NCI-H1930 (cell line): ENCODE data around the gene ITPR2.
"Not testable (repeated sequence)": the region's sequence is repeated elsewhere in the genome, so short reads cannot be mapped to it uniquely, and the experiment has no call there.

ENCODE experiments used
- DNase-seq, 2 experiments: peaks; one replicate each; lab custom pipeline; 2025; lab: John Stamatoyannopoulos, UW

The ITPR2 gene

DNA sequence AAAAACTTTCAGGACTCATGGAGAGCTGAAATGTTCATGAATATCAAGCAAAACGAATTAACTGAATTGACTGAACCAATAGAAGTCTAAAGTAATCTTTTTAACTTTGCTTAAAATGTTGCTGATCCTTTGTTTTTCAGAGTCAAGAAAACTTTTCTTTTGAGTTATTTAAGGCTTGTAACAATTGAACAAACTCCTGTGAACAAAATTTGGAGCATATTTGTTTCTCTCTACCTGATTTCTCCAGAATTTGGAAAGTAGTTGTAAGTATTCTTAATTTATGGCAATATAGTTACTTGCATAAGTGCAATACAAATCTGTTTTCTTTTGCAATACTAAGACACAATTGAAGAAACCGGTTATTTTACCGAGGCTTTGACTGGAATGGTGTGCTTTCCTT is 77.6 kb downstream of the ITPR2 start:
- DNase-seq = not testable (repeated sequence)

DNA sequence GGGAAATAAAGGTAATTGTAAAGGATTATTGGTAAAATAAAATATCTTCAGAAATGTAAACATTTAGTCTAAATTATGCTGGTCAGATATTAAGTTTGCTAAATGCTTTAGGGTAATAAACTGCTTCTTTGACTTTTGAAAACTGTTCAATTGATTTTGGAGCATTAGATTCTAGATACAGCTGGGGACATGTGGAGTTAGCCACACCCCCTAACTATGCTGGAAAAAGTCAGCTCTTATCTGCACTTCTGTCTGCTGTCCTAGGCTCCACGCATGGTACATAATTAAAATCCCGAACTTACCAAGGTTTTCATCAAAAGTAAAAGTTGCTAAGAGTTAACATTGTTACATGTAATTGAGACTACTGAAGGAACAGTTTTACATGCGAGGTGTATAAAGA is 78.8 kb downstream of the ITPR2 start:
- DNase-seq = no peak

DNA sequence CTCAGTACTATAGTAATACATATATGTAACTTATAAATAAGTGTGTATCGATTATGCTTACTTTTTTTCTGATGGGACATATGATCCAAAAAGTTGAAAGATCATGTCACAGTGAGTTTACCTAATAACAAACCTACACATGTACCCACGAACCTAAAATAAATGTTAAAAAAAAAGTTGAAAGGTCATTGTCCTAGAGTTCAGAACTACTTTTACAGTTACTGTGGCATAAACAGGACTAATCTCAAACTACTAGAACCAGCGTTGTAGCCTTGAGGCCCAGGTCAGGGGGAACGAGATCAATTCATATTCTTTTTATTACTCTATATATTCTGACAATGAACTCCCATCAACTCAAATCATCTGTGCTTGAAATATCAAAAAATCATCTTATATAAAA is 81.8 kb downstream of the ITPR2 start:
- DNase-seq = no peak

DNA sequence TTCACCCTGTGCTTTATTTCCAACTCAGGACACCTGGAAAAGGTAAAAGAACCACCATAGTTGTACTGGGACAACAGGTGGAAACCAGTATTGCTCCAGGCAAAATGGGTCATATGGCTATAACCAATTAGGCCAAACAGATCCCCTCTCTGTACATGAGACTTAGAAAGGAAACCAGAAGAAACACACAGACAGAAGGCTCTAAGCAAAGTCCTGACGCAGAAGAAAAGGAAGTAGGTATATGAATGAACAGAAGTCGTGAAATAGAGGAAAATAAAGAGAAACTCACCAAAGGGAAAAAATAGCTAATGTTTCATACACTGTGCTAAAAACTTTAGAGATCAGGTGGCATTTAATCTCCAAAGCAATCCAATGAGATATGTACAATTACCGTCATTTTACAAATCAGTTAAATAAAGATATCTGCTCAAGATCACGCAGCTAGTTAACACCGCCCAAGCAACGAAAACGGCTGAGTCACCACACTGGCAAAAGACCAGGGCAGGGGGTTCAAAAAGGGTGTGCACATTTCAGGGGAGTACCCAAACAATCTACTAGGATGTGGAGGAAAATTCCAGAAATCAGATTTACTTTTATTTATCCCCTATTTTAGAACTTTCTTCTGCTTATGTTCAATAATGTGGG is 82.3 kb downstream of the ITPR2 start:
- DNase-seq = no peak

DNA sequence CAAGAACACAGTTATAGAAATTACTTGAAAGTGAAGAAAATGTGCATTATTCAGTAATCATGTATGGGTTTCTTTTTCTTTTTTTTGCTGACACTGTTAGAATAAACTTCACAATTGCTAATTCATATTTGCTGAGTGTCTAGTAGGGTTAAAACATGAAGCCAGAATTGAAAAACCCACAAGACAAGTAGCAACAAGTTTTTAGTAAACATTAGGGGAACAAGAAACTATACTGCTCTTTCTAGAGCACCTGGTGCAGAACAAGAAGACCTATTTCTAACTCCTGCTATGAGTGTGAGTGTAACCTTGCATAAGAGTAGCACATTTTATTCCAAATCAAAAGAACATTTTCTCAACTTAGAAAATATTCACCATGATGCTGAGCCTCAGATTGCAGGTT is 83.2 kb downstream of the ITPR2 start:
- no peak for DNase-seq

DNA sequence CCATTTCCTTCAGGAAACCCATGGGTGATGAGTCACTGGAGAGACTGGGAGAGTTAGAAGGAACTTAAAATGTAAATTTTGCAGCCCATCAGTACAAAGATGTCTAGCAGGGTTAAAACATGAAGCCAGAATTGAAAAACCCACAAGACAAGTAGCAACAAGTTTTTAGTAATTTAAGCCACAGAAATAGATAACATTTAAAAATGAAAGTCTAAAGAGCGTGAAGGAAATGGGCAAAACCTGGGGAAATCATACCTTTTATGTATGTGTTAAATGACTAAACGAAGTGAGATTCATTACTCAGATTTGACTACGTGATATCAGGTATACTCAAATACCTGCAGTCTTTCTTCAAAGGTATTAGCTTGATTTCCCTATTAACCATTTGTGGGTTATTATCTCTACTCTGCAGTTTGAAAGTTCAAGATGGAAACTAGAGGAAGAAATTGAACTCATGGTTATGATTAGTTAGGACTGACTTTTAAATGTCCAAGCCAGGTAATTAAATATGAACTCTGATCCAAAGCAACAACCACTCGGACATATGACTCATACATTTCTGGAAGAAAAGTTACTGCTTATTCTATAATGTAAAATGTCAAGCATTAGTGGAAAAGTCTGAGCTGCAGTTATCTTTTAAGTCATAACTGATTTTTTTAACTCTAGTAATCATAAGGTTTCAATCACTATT is 84.1 kb downstream of the ITPR2 start:
- no peak for DNase-seq

DNA sequence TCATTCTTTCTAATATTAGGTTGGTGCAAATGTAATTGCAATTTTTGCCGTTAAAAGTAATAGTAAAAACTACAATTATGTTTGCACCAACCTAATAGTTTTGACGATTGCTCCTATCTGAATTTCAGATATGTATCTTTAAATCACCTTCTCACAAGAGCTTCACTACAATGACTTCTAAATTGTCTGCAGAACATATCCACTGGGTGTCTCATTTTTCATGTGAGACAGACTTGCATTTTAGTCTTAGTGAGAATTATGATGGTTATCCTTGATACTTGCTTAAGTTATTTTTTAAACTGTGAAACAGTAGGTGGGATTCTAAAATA is 84.6 kb downstream of the ITPR2 start:
- DNase-seq = no peak

DNA sequence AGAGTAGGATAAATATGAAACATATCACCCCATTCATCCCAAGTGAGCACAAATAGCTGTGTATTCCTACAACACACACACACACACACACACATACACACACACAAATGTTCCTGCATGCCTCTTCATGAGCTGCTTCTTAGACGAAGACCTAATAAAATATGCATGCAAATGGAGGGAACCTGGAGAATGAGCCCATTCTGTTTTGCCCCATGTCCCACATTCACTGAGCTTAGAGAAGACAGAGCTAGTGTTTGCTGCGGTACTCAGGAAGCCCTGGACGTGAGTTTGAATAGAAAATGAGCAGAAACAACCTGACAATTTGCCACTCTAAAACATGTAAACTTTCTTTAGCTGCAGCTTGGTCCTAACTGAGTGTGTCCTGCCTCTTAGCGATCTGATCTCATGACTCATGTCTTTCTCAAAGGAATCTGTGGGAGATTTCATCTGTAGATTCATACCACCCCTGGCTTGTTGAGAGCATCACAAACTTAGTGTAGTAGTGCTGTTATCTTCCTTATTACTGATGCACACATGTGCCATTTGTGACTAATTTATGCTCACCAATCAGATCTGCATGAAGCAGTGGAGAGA is 86.8 kb downstream of the ITPR2 start:
- DNase-seq = no peak

DNA sequence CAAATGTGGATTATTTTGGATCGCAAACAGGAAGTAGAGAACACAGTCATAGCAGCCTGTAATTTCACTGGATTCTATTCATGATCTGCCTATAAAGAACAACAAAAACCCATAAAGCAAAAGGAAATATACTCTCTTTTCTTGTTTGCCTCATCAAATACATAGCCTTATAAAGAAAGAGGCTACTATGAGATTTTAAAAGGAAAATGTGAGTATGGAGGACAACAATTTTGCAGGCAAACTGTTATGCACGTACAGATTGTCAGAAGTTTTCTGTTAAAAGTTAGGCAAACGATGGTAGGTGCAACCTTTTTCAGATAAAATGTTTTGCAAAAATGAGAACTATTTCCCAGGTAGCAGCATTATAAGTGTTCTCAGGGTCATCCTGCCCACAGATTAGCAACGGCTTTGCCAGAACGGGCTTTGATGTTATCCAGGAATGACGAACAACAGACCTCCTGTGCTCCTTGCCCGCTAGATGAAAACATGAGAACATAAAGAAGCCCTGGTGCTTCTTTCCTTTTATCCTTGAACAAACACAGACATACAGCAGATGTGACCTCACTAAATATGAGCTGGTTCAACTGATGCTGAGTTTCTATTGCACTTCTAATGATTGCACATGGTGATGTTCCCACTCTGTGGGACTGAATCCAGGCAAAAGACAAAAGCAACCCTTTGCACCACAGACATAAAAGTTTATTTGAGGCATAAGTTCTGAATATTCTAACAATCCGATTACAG is 88.1 kb downstream of the ITPR2 start:
- DNase-seq = no peak

DNA sequence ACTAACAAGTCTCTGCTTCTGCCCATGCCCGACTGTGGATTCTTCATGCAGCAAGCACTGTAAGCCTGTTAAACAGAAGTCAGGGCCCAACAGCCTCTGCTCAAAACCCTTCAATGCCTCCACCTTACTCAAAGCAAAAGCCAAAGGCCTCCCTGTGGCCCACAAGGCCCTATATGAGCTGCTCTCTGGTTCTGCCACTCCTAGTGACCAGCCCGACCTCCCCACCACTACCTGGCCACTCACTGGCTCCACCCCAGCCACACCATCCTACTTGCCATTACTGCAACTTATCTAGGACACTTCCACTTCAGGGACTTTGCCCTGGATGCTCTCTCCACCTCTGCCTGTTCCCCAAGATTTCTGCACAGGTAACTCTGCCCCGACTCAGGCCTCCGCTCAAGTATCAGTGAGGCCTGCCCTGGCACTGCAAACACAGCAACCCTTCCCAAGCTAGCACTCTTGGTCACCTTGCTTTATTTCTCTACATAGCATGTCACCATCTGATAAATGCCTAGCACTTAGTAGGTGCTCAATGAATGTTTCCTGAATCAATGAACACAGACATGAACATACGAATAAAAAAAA is 88.9 kb downstream of the ITPR2 start:
- DNase-seq = no peak

DNA sequence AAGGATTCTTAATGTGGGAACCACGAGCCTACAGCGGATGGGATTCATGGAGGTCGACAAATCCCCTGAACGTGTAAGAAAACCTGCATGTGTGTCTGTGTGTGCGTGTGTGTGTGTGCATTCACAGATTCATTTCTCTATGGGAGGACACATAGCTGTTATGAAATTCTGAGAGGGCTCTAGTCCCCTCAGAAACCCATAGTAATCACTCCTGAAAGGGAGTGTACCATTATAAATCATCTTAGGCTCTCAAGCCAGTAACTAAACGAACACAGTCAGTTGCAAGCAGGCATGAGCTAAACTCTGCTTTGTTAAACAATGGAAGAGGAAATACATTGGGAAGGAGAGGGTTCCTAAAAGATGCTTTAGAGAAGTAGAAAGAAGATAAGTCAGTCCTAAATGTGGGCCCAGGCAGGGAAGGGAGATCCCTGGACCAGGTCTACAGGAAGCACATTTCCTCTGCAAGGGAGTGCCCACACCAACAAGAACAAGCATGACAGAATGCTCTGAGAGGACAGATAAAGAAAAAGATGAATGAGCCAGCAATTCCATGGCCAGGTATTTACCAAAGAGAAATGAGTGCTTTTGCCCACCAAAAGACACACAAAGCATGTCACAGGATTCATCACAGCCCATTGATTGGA is 91.3 kb downstream of the ITPR2 start:
- DNase-seq = no peak

DNA sequence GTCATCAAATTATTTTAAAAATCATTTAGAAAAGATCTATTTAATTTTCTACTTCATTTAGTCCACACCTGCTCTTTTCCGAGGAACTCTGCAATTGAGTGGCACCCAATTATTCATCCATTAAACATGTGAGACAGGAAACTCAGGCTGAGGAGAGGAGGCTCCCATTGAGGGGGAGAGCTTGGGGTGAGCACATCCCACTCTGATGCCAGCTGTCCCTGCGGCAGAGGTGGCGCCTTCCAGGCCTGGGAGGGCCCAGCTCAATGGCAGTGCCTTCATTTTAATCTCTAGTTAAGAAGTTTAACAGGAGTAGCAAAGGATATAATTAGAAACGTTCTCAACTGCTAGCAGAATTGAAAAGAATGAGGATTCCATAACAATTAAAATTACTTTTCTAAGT is 92.0 kb downstream of the ITPR2 start:
- DNase-seq = no peak

DNA sequence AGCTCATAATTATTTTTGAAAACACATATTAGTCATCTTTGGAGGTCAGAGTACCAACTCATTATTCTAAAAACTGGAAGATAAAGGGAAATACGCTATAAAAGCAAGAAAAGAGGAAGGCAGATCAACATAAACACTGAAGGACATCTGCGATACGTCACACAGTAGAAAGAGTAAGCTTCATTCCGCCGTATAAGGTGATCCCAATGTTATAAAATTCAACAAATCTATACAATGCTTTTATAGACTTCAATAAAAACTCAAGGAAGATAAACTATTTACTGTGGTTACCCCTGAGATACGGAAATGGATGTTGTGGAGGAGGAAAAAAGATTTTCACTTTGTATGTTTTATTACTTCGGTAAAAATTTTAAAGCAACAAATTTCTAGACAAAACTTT is 92.6 kb downstream of the ITPR2 start:
- DNase-seq = no peak

DNA sequence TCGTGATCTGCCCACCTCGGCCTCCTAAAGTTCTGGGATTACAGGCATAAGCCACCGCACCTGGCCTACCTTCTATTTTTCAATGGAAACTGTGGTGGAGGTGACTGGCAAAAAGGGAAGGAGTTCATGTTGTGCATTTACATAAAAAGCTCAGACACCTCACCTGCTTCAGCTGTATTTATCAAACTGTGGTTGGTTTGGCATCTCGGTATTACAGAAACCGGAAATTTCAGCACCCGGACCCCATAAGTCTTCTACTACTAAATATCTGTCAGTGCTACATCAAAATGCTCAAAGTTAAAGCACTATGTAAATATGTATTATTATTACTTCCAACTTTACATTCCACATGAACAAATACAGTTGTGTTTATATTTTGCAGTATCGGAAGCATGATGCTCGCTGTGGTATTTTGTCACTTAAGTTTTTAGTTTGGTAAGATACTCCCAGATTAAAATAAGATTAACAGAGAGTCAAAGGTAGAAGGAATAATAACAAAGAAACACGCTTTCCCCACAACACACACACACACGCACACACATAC is 95.4 kb downstream of the ITPR2 start:
- DNase-seq = no peak

DNA sequence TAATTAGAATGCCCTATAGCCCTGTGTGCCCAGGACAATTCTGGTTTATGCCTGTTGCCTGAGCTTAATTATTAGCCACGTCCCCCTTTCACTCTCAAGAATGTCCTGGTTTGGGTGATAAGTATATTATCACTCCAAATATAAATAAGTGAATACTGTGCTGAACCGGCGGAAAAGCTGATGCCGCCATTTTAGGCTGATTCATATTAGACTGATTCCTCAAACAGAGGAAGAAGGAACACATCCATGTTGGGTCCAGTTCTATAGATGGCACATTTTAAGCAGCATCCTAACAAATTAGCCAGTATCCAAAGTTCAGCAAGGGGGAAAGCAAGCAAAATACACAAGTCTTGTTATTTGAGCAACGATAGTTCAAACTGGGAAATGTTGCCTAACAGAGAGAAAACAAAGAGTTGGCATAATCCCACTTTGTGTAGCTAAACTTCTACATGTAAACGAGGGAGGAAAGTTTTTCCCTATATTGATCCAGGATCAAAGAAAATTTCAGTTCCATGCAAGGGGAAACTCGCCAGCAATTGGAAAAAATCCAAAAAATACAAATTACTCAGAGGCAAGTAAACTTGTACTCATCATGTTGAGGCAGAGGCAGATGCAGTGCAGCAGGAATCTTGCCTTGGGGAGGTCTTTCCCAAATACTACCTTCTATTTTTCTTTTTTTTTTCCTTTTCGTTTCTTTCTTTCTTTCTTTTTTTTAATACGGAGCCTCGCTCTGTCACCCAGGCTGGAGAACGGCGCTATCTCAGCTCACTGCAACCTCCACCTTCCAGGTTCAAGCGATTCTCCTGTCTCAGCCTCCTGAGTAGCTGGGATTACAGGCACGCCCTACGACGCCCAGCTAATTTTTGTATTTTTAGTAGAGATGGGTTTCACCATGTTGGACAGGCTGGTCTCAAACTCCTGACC is 96.2 kb downstream of the ITPR2 start:
- DNase-seq = no peak

DNA sequence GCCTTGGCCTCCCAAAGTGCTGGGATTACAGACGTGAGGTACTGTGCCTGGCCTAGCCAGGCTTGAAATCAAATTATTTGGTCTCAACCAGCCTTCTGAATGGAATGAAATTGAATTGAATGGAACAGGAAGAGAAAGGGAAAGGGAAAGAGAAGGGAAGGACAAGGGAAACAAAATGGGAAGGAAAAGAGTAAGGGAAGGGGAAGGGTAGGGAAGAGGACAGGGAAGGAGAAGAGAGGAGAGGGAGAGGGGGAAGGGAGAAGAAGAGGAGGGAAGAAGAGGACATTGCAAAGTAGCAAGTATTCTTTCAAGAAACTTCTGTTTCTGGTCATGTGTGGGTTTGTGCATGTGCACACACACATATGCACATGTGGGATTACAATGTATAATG is 97.8 kb downstream of the ITPR2 start:
- no peak for DNase-seq

DNA sequence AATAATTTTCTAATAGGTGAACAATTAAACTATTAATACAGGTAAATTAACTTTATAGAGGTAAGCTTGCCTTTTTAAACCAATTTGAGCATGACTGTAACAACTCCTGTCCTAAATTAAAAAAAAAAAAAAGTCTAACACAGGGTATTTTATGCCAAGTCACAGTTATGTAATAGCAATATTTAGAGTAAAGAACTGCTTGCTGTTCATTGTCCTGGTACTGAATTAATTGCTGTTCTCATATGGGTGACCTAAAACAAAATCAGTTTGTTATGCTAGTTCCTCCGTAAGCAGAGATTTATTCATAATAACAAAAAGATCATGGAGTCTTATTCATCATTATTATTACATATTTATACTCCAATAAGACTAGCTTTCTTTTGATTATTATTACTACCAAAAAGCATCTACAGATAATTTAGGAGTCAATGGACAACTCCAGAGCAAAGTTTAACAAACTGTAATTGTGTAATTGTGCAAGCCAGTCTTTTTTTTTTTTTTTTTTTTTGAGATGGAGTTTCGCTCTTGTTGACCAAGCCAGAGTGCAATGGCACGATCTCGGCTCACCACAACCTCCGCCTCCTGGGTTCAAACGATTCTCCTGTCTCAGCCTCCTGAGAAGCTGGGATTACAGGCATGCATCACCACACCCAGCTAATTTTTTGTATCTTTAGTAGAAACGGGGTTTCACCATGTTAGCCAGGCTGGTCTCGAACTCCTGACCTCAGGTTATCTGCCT is 98.3 kb downstream of the ITPR2 start:
- DNase-seq = no peak

DNA sequence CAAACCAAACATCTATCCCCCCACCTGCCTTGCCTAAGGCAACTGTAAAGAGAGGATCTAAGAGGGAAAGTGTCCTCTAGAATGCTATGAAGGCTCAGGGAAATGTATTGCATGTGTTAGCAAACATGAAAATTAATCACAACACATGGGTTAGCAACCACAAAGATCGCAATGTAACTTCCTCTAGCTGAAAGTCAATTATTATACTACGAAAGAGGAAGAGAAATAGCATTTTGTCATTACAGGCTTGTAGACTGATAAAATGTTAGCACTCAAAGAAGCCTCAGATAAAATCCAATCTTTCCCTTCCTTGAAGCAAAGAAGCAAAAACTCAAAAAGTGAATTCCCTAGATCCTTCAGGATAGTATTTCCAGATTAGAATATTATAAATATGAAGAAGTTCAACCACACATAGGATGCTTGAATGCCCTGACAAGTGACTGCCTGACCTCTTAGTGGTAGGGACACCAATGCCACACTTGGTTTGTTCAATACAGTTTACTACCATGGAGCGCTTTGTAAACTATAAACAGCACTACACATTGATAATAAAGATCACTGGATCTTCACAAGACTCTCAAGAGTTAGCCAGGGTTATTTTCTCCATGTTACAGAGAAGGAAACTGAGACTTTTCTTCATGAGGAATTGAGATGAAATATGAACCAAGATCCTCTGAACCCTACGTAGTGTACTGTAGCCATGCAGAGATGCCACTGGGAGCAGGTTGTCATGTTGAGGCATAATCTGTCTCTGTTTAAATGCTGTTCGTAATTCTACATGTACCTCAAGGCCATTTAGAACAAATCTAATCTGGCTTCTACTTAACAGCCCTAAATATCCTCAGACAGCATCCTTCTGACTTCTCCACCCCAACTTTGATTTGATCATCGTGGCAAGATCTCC is 100.7 kb downstream of the ITPR2 start:
- DNase-seq = no peak
